ENCODE results near the gene GALC. TPM values are rescaled to one million over a fixed set of nuclear protein-coding genes. Genes with fewer than 3 reads are reported as not detected.

The GALC gene
- total and polyA plus RNA-seq, 10 donors, result 3.8 to 61.7 (median 35.9) TPM

DNA sequence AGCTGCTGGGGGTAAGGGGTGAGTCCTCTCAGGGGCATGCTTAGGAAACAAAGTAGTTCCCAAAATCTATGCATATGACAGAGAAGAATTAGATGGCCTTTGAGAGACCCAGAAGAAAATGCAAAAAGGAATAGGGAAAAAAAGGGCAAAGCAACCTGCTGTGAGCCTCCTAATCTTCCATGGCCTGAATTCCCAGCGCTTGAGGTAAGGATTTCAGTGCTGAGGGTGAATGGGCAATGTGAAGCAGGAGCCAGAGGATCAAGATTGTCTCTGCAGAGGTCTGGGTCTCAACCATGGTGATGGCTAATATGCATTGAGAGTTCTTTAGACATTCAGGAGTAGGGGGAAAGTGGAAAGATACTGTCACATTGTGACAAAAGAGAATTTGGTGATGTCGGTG lies 43.4 kb upstream of the GALC start:
- H3K4me1 ChIP-seq, result no peaks in the 10 kb centered on the region
- no peak for DNase-seq
- intact Hi-C loops (cut with DNase I; ENCODE audit: low total_unique reads), result no loop called here
- no peak overlapping the region for H3K27ac ChIP-seq
- H3K27me3 ChIP-seq (replicated peaks in 1 of 7), result no peaks in the 10 kb centered on the region
- no peaks in the 10 kb centered on the region for H3K9me3 ChIP-seq
- no peak overlapping the region for H3K4me3 ChIP-seq
- H3K36me3 ChIP-seq, result no peaks in the 10 kb centered on the region
- 81 to 91% (median 88%) methylated on average over 2 of the region's 2 CpGs for WGBS, 5 donors
- TF ChIP-seq, protein P1, sequence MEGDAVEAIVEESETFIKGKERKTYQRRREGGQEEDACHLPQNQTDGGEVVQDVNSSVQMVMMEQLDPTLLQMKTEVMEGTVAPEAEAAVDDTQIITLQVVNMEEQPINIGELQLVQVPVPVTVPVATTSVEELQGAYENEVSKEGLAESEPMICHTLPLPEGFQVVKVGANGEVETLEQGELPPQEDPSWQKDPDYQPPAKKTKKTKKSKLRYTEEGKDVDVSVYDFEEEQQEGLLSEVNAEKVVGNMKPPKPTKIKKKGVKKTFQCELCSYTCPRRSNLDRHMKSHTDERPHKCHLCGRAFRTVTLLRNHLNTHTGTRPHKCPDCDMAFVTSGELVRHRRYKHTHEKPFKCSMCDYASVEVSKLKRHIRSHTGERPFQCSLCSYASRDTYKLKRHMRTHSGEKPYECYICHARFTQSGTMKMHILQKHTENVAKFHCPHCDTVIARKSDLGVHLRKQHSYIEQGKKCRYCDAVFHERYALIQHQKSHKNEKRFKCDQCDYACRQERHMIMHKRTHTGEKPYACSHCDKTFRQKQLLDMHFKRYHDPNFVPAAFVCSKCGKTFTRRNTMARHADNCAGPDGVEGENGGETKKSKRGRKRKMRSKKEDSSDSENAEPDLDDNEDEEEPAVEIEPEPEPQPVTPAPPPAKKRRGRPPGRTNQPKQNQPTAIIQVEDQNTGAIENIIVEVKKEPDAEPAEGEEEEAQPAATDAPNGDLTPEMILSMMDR (IDR thresholded peaks at IDR 0.05 in 8 of 11, conservative IDR thresholded peaks at IDR 0.05 in 3 of 11), result no peak
- TF ChIP-seq POLR2AphosphoS5 (IDR thresholded peaks at IDR 0.05) (no peak), POLR2A (IDR thresholded peaks at IDR 0.05) (no peak)

DNA sequence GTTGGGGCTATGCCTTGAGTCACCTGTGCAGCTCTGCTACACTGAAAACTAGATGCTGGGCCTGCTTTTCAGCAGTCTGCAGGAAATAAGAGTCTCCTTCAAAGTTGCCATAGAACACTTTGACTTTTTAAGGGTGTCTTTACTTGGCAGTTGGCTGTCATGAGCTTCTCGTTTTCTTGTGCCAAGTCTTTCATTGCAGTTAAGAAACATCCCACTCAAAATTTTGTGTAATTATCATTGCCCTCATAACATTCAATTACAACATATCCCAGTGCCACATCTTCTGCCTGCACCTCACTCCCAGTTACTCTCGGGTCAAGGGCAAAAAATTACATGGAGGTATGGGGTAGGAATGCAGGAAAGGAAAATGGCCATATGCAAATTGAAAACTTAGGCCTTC lies 41.1 kb upstream of the GALC start:
- 38 to 81% (median 60%) methylated on average over 2 of the region's 2 CpGs for WGBS, 5 donors
- Histone ChIP-seq H3K27me3 (replicated peaks in 1 of 7) (no peaks in the 10 kb centered on the region), H3K4me1 (peaks cover 0 to 11% (median 5%) of the 10 kb centered on the region in 6 donors), H3K9me3 (no peaks in the 10 kb centered on the region), H3K27ac (no peak overlapping the region), H3K36me3 (no peaks in the 10 kb centered on the region), H3K4me3 (no peak overlapping the region)
- DNase-seq, result no peak
- TF ChIP-seq POLR2A (IDR thresholded peaks at IDR 0.05) (no peak), POLR2AphosphoS5 (IDR thresholded peaks at IDR 0.05) (no peak)
- TF ChIP-seq, protein P1 (IDR thresholded peaks at IDR 0.05 in 8 of 11, conservative IDR thresholded peaks at IDR 0.05 in 3 of 11), result no peak
- intact Hi-C loops (cut with DNase I; ENCODE audit: low total_unique reads), result no loop called here

DNA sequence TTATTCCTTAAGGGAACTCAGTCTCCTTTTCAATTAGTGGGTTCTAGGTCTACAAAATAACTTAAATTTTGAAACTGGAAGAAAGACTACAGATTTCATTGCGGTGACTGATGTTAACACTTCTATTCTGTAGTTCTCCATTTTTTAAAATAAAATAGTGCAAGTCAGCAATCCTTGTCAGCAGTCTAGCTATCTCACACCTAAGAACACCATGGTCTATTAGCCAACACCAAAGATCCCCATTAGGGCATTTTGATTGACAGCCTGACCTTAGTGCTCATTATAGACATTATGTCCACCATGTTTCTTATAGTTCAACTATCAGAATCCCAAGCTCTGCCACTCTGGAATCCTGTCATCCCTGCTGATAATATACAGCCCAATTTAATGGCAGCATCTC lies 39.4 kb upstream of the GALC start:
- H3K4me3 ChIP-seq, result no peak overlapping the region
- H3K9me3 ChIP-seq, result no peaks in the 10 kb centered on the region
- peaks cover 0 to 15% (median 7%) of the 10 kb centered on the region in 6 donors for H3K4me1 ChIP-seq
- intact Hi-C loops (cut with DNase I; ENCODE audit: low total_unique reads), result no loop called here
- no peak for DNase-seq
- H3K36me3 ChIP-seq, result no peaks in the 10 kb centered on the region
- WGBS, 5 donors, result 88 to 92% (median 90%) methylated on average over 1 of the region's 1 CpG
- no peaks in the 10 kb centered on the region for H3K27me3 ChIP-seq (replicated peaks in 1 of 7)
- H3K27ac ChIP-seq, result no peak overlapping the region
- TF ChIP-seq POLR2A (IDR thresholded peaks at IDR 0.05), result no peak
- TF ChIP-seq, protein P1 (IDR thresholded peaks at IDR 0.05 in 8 of 11, conservative IDR thresholded peaks at IDR 0.05 in 3 of 11), result no peak

DNA sequence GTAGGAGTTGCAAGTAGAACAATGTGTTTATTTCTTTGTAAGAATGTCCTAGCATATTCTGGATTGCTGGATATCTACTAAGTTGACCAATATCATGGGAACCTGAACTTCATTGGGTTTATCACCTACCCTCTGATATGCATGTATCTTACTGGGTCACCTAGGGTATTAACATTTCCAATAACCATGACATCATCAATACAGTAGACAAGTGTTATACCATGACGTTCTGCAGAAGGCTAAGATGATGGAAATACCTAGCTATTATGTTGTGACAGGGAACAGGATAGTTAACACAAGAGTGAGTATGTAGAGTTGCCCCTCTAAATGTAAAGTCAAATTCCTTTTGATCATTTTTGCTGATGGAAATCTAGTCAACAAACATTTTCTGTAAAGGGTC lies 37.9 kb upstream of the GALC start:
- 63 to 89% (median 77%) methylated on average over 1 of the region's 1 CpG for WGBS, 5 donors
- H3K9me3 ChIP-seq, result no peaks in the 10 kb centered on the region
- intact Hi-C loops (cut with DNase I; ENCODE audit: low total_unique reads), result no loop called here
- no peak overlapping the region for H3K27ac ChIP-seq
- H3K27me3 ChIP-seq (replicated peaks in 1 of 7), result no peaks in the 10 kb centered on the region
- no peak overlapping the region for H3K4me3 ChIP-seq
- H3K36me3 ChIP-seq, result no peaks in the 10 kb centered on the region
- no peak for TF ChIP-seq POLR2AphosphoS5 (IDR thresholded peaks at IDR 0.05)
- TF ChIP-seq, protein P1 (IDR thresholded peaks at IDR 0.05 in 8 of 11, conservative IDR thresholded peaks at IDR 0.05 in 3 of 11), result no peak
- TF ChIP-seq POLR2A (IDR thresholded peaks at IDR 0.05), result no peak
- no peak for DNase-seq
- H3K4me1 ChIP-seq, result peaks cover 0 to 30% (median 17%) of the 10 kb centered on the region in 6 donors
